NCI-H1092 treated with DMSO at 0.1 percent for 48 hours (cell line): ENCODE data around the gene MPZ.
"Not testable (repeated sequence)": the region's sequence is repeated elsewhere in the genome, so short reads cannot be mapped to it uniquely, and the experiment has no call there.

Source experiments
- DNase-seq: peaks from one replicate; lab custom pipeline; 2025; lab: John Stamatoyannopoulos, UW

The MPZ gene

GRCh38 chr1:161309868-161310267 lies at the start of gene MPZ:
TSS of gene MPZ (minus strand) at chr1:161309968. CDS start at chr1:161309905, 63 bp downstream.
- no peak for DNase-seq

GRCh38 chr1:161359291-161359690 lies 49.5 kb upstream of the MPZ start:
- no peak for DNase-seq

- no peak for DNase-seq
Observed at GRCh38 chr1:161357073-161357472, 47.3 kb upstream of the MPZ start.

GRCh38 chr1:161351482-161351881 lies 41.7 kb upstream of the MPZ start:
- no peak for DNase-seq

GRCh38 chr1:161350671-161351070 lies 40.9 kb upstream of the MPZ start:
- no peak for DNase-seq

DNA sequence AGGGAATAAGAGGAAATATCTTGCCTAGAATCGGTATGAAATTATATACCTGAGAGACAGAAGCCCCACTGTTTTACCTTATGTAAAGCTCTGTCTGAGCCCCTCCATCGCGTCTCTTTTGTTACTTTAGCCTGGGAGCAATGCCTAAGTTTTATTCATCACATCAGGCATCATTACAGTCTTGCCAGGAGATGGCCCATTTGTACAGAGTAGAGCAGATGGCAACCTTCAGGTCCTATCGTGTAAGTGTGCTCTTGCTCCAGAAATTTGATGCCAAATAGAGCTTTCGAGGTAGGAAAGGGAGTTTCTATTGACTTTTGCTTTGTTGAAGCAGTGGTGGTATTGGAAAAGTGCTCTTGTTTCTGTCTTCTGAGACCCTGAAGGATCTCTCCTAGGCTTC lies 33.1 kb upstream of the MPZ start:
- no peak for DNase-seq

- no peak for DNase-seq
Observed at GRCh38 chr1:161342177-161342576, 32.4 kb upstream of the MPZ start.

GRCh38 chr1:161335796-161336195 lies 26.0 kb upstream of the MPZ start:
- DNase-seq, result no peak

DNA sequence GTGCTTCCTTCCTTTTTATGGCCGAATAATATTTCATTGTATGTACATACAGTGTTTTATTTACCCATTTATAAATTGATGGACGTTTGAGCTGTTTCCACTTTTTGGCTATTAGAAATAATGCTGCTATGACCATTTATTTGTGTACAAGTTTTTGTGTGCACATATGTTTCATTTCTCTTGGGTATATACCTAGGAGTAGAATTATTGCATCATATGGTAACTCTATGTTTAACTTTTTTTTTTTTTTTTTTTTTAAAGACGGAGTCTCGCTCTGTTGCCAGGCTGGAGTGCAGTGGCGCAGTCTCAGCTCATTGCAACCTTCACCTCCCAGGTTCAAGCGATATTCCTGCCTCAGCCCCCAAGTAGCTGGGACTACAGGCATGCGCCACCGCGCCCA lies 23.4 kb upstream of the MPZ start:
- no peak for DNase-seq

GRCh38 chr1:161330346-161330745 lies 20.6 kb upstream of the MPZ start:
- no peak for DNase-seq

- no peak for DNase-seq
Observed at GRCh38 chr1:161324020-161324419, 14.3 kb upstream of the MPZ start.

GRCh38 chr1:161315841-161316674 lies 6.3 kb upstream of the MPZ start:
- not testable (repeated sequence) for DNase-seq

GRCh38 chr1:161314201-161314981 lies 4.6 kb upstream of the MPZ start, which contains the start of gene SDHC:
TSS of gene SDHC (plus strand) at chr1:161314381. CDS start at chr1:161314406, 25 bp downstream.
- DNase-seq, result peak; percentile 90

DNA sequence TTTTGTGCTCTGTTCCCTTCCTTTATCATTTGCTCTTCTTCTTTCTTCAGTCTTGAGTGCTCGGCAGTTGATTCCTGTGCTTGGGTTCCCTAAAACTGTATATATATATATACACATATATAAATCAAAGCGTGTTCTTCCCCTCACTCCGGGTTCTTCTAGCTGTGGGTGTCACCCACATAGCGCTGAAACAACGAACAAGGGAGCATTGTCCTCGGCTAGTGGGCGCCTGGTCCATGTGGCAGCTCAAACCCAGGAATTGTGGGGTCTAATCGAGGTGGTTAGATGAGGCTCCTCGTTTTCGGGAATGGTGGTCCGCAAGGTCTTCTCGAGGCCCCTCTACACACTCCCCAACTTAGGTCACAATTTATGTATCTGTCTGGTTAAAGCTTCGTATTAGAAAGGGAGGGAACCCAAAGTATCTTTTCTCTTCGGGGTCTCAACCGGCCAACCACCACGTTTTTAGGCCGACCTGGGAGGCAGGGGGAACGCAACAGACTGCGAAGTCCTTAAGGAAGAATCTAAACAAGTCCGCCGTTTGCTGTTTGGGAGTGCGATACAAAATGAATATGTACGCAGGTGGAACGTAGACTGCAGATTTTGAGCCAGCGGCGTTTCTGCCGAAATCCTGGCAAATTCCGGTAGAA lies 3.9 kb upstream of the MPZ start:
- DNase-seq, result peak; percentile 26

DNA sequence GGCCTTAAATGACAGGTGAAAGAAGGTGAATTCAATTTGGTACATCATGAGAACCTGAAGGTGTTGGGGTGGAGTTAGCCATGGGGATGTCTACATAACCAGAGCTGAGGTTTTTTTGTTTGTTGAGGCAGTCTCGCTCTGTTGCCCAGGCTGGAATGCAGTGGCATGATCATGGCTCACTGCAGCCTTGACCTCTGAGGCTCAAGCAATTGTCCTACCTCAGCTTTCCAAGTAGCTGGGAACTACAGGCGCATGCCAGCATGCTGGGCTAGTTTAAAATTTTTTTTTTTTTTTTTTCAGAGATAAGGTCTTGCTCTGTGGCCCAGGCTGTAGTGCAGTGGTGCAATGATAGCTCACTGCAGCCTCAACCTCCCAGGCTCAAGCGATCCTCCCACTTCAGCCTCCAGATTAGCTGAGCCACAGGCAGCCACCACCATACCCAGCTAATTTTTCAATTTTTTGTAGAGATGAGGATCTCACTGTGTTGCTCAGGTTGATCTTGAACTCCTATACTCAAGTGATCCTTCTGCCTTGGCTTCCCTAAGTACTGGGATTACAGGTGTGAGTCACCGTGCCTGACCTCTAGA lies 1.9 kb upstream of the MPZ start:
- no peak for DNase-seq

GRCh38 chr1:161307892-161308638 lies 1.7 kb downstream of the MPZ start:
- DNase-seq, result no peak

DNA sequence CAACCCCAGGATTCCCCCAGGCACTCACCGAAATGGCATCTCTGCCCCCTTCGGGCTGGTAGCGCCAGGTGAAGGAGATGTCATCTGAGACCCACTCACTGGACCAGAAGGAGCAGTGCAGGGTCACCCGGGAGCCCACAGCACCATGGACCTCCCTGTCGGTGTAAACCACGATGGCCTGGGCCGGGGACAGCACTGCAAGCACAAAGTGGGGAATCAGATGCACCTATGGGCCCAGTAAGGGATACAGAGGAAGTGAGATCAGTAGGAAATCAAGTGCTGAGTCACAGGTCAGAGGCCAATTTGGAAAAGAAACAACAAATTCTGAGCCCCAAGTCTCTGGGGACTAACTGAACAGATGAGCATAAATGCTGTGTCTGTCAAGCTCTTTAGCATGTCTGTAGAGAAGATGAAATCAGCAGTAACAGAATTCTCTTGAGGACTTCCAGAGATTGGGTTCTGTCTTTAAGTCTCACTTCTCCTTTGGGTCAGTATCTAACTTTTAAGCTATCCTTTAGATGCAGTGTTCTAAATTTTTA lies 2.5 kb downstream of the MPZ start:
- no peak for DNase-seq

GRCh38 chr1:161305867-161306519 lies 3.8 kb downstream of the MPZ start:
- peak; percentile 80 for DNase-seq

- no peak for DNase-seq
Observed at GRCh38 chr1:161304927-161305866, 4.6 kb downstream of the MPZ start.

GRCh38 chr1:161300478-161300877 lies 9.3 kb downstream of the MPZ start:
- DNase-seq, result no peak
